ENCODE data around the gene PARP11. TPM values are rescaled to one million over a fixed set of nuclear protein-coding genes. Genes with fewer than 3 reads are reported as not detected.

The PARP11 gene
- total RNA-seq, 2 experiments from 2014 or later, result 19.7 to 22.3 TPM

DNA sequence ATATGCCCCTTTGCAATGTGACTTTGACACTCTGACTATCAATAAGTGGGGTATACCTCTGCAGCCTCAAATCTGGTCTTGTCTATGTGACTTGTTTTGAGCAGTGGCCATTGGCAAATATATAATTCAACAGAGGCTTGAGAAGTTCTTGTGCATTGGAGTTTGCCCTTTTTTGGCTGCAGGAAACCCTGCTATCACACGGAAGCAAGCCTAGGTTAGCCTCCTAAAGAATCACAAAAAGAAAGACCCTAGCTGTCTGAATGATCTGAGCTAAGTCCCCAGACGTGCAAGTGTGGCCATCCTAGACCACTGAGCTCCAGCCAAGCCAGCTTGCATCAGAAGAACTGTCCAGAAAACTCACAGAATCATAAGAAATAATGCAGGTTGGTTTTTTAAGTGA, 31.8 kb upstream of the PARP11 start:
- peak overlapping the region; percentile 82 for H3K27ac Mint-ChIP-seq
- peaks cover 8% of the 10 kb centered on the region for H3K36me3 Mint-ChIP-seq (ENCODE audit: low read depth)
- CTCF ChIA-PET, result interaction anchor here (1.0 to 3.2 kb wide), 3 partner anchors 18 to 58 kb away, joined by 4 to 10 read pairs (median 5); no protein-coding TSS in a partner anchor
- peaks cover 28% of the 10 kb centered on the region for H3K4me1 Mint-ChIP-seq (ENCODE audit: low read depth)
- peak overlapping the region; percentile 73 for H3K4me3 Mint-ChIP-seq
- POLR2A ChIA-PET, result interaction anchor here (0.8 to 2.3 kb wide), 5 partner anchors 12 to 372 kb away, joined by 3 to 5 read pairs (median 3); no protein-coding TSS in a partner anchor
- ATAC-seq (peak; percentile 24), DNase-seq (no peak)
- TF ChIP-seq, protein P1, sequence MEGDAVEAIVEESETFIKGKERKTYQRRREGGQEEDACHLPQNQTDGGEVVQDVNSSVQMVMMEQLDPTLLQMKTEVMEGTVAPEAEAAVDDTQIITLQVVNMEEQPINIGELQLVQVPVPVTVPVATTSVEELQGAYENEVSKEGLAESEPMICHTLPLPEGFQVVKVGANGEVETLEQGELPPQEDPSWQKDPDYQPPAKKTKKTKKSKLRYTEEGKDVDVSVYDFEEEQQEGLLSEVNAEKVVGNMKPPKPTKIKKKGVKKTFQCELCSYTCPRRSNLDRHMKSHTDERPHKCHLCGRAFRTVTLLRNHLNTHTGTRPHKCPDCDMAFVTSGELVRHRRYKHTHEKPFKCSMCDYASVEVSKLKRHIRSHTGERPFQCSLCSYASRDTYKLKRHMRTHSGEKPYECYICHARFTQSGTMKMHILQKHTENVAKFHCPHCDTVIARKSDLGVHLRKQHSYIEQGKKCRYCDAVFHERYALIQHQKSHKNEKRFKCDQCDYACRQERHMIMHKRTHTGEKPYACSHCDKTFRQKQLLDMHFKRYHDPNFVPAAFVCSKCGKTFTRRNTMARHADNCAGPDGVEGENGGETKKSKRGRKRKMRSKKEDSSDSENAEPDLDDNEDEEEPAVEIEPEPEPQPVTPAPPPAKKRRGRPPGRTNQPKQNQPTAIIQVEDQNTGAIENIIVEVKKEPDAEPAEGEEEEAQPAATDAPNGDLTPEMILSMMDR (IDR thresholded peaks at IDR 0.05), result no peak
- H3K27me3 Mint-ChIP-seq, result no peaks in the 10 kb centered on the region
- intact Hi-C loops (cut with micrococcal nuclease), result no loop called here
- peaks cover 2% of the 10 kb centered on the region for H3K9me3 Mint-ChIP-seq

DNA sequence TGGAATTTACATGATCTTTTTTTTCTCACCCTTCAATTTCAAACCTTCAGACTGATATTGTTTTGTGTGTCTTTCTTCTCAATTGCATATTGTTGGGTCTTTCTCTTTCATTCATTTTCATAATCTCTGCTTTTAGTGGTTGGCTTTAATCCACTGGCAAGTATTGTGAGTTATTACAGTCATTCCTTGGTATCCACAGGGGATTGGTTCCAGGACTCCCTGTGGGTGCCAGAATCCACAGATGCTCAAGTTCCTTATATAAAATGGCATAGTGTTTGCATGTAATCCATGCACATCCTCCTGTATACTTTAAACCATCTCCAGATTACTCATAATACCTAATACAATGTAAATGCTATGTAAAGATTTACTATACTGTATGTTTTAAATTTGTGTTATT, 29.7 kb upstream of the PARP11 start:
- TF ChIP-seq, protein P1 (IDR thresholded peaks at IDR 0.05), result no peak
- ChIA-PET POLR2A (no interaction called here), CTCF (no interaction called here)
- no peak for DNase-seq
- intact Hi-C loops (cut with micrococcal nuclease), result no loop called here
- H3K4me3 Mint-ChIP-seq, result no peak overlapping the region
- H3K4me1 Mint-ChIP-seq (ENCODE audit: low read depth), result peaks cover 41% of the 10 kb centered on the region
- H3K36me3 Mint-ChIP-seq (ENCODE audit: low read depth), result peaks cover 2% of the 10 kb centered on the region
- no peaks in the 10 kb centered on the region for H3K9me3 Mint-ChIP-seq
- no peak overlapping the region for H3K27ac Mint-ChIP-seq
- no peaks in the 10 kb centered on the region for H3K27me3 Mint-ChIP-seq
- ATAC-seq, result no peak

DNA sequence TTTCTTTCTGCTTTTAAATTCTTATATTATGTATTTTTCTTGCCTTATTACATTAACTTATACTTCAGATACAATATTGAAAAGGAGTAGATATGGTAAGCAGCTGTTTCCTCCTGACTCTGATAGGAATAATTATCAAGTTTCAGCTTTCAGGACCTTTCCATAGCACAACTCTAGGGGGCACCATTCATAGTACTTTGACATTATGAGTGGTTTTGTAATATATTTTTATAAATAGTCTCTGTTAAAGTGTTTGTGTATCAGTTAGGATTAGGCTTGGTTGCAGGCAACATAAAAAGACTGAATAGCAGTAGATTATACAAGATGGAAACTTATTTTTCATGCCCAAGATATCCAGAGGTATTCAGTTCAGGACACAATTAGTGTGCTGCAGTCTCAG, 27.9 kb upstream of the PARP11 start:
- POLR2A ChIA-PET, result interaction anchor here (1.2 kb wide), 1 partner anchor 88 kb away, joined by 3 read pairs; no protein-coding TSS in a partner anchor
- H3K36me3 Mint-ChIP-seq (ENCODE audit: low read depth), result peaks cover 4% of the 10 kb centered on the region
- DNase-seq (no peak), ATAC-seq (no peak)
- no peaks in the 10 kb centered on the region for H3K9me3 Mint-ChIP-seq
- TF ChIP-seq, protein P1 (IDR thresholded peaks at IDR 0.05), result peak; percentile 31
- no peak overlapping the region for H3K27ac Mint-ChIP-seq
- H3K4me3 Mint-ChIP-seq, result no peak overlapping the region
- intact Hi-C loops (cut with micrococcal nuclease), result no loop called here
- CTCF ChIA-PET, result interaction anchor here (1.0 to 1.1 kb wide), 3 partner anchors 9 to 89 kb away, joined by 3 to 5 read pairs (median 4); no protein-coding TSS in a partner anchor
- no peaks in the 10 kb centered on the region for H3K27me3 Mint-ChIP-seq
- peaks cover 48% of the 10 kb centered on the region for H3K4me1 Mint-ChIP-seq (ENCODE audit: low read depth)

DNA sequence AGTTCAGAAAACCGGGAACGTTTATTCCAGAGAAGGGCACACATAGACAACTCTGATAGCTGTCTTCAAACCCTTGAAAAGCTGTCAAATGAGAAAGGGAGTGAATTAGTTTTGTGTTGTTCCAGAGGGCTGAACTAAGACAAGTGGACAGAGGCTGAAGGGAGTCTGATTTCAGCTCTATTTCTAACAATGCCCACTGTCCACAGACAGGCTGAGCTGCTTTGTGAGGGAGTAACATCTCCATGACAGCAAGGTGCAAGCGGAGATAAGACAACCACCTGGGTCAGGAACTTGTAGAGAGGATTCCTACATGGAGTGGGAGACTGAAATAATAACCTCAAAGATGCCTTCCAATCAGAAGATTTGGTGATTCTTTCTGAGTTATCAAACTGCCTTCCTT, 25.6 kb upstream of the PARP11 start:
- H3K27ac Mint-ChIP-seq, result peak overlapping the region; percentile 22
- ATAC-seq, result no peak
- H3K9me3 Mint-ChIP-seq, result no peaks in the 10 kb centered on the region
- TF ChIP-seq, protein P1 (IDR thresholded peaks at IDR 0.05), result no peak
- H3K27me3 Mint-ChIP-seq, result no peaks in the 10 kb centered on the region
- no peak overlapping the region for H3K4me3 Mint-ChIP-seq
- H3K4me1 Mint-ChIP-seq (ENCODE audit: low read depth), result peaks cover 37% of the 10 kb centered on the region
- CTCF ChIA-PET, result interaction anchor here (1.6 to 4.5 kb wide), 2 partner anchors 10 to 12 kb away, joined by 5 to 54 read pairs; no protein-coding TSS in a partner anchor
- intact Hi-C loops (cut with micrococcal nuclease), result no loop called here
- DNase-seq, result no peak
- POLR2A ChIA-PET, result interaction anchor here (1.1 kb wide), 2 partner anchors 9 to 75 kb away, joined by 3 to 4 read pairs; no protein-coding TSS in a partner anchor
- H3K36me3 Mint-ChIP-seq (ENCODE audit: low read depth), result peaks cover 4% of the 10 kb centered on the region

GRCh38 chr12:3897371-3897971, 24.3 kb upstream of the PARP11 start:
- ATAC-seq, result peak; percentile 63
- H3K9me3 Mint-ChIP-seq, result no peaks in the 10 kb centered on the region
- POLR2A ChIA-PET, result interaction anchor here (0.8 to 1.3 kb wide), 5 partner anchors 51 to 394 kb away, joined by 3 read pairs; no protein-coding TSS in a partner anchor
- TF ChIP-seq, protein P1 (IDR thresholded peaks at IDR 0.05), result no peak
- H3K27ac Mint-ChIP-seq, result peak overlapping the region; percentile 86
- H3K4me3 Mint-ChIP-seq, result peak overlapping the region; percentile 36
- H3K27me3 Mint-ChIP-seq, result no peaks in the 10 kb centered on the region
- peak; percentile 14 for DNase-seq
- peaks cover 4% of the 10 kb centered on the region for H3K36me3 Mint-ChIP-seq (ENCODE audit: low read depth)
- H3K4me1 Mint-ChIP-seq (ENCODE audit: low read depth), result peaks cover 34% of the 10 kb centered on the region
- intact Hi-C loops (cut with micrococcal nuclease), result no loop called here
- CTCF ChIA-PET, result interaction anchor here (0.8 to 4.5 kb wide), 7 partner anchors 11 to 379 kb away, joined by 3 to 54 read pairs (median 5); no protein-coding TSS in a partner anchor
